ENCODE data around the gene MEAK7. TPM values are rescaled to one million over a fixed set of nuclear protein-coding genes. Genes with fewer than 3 reads are reported as not detected.
A peak's percentile ranks its signal among the peaks of the same experiment; 100 is the strongest.
"Not testable (repeated sequence)": the region's sequence is repeated elsewhere in the genome, so short reads cannot be mapped to it uniquely, and the experiment has no call there.

MEAK7 gene
- total RNA-seq, 2 donors from 2014 or later: 6.7 to 11.2 TPM

GRCh38 chr16:84521497-84521770, 17.0 kb upstream of the MEAK7 start:
- DNase-seq (no peak), ATAC-seq (no peak)
- TF ChIP-seq POLR2A (IDR thresholded peaks at IDR 0.05): no peak
- no peak for TF ChIP-seq CTCF (IDR thresholded peaks at IDR 0.05)
- Histone ChIP-seq H3K27me3 (no peaks in the 10 kb centered on the region), H3K9me3 (no peaks in the 10 kb centered on the region), H3K4me1 (no peaks in the 10 kb centered on the region), H3K27ac (no peak overlapping the region), H3K36me3 (replicated peaks in 1 of 2; ENCODE audit: insufficient read depth in 1 of 2, low read depth in 2 of 2) (no peaks in the 10 kb centered on the region), H3K4me3 (no peak overlapping the region)
- 38 to 72% methylated on average over 3 to 4 of the region's 4 CpGs for WGBS, 2 donors
- intact Hi-C loops (cut with DNase I): no loop called here

GRCh38 chr16:84520725-84521496, 16.5 kb upstream of the MEAK7 start:
- no peaks in the 10 kb centered on the region for H3K4me1 ChIP-seq
- intact Hi-C loops (cut with DNase I): no loop called here
- H3K36me3 ChIP-seq (replicated peaks in 1 of 2; ENCODE audit: insufficient read depth in 1 of 2, low read depth in 2 of 2): no peaks in the 10 kb centered on the region
- ATAC-seq (no peak), DNase-seq (no peak)
- 48 to 52% methylated on average over 13 to 17 of the region's 17 CpGs for WGBS, 2 donors
- H3K27me3 ChIP-seq: no peaks in the 10 kb centered on the region
- H3K4me3 ChIP-seq: no peak overlapping the region
- H3K27ac ChIP-seq: no peak overlapping the region
- TF ChIP-seq CTCF (IDR thresholded peaks at IDR 0.05): no peak
- no peak for TF ChIP-seq POLR2A (IDR thresholded peaks at IDR 0.05)
- no peaks in the 10 kb centered on the region for H3K9me3 ChIP-seq

GRCh38 chr16:84519855-84520254, 15.4 kb upstream of the MEAK7 start:
- Histone ChIP-seq H3K36me3 (replicated peaks in 1 of 2; ENCODE audit: insufficient read depth in 1 of 2, low read depth in 2 of 2) (no peaks in the 10 kb centered on the region), H3K9me3 (no peaks in the 10 kb centered on the region), H3K27me3 (no peaks in the 10 kb centered on the region), H3K27ac (no peak overlapping the region), H3K4me1 (no peaks in the 10 kb centered on the region), H3K4me3 (no peak overlapping the region)
- WGBS, 2 donors: 58% methylated on average over 7 to 11 of the region's 11 CpGs
- ATAC-seq (no peak), DNase-seq (no peak)
- TF ChIP-seq POLR2A (IDR thresholded peaks at IDR 0.05) (no peak), CTCF (IDR thresholded peaks at IDR 0.05) (no peak)
- intact Hi-C loops (cut with DNase I): loop anchor here (10.0 kb wide), 1 partner anchor 205 kb away; no protein-coding TSS in a partner anchor

GRCh38 chr16:84518804-84519341, 14.4 kb upstream of the MEAK7 start:
- no peaks in the 10 kb centered on the region for H3K27me3 ChIP-seq
- no peaks in the 10 kb centered on the region for H3K4me1 ChIP-seq
- no peaks in the 10 kb centered on the region for H3K36me3 ChIP-seq (replicated peaks in 1 of 2; ENCODE audit: insufficient read depth in 1 of 2, low read depth in 2 of 2)
- no peak overlapping the region for H3K4me3 ChIP-seq
- intact Hi-C loops (cut with DNase I): loop anchor here (10.0 kb wide), 1 partner anchor 206 kb away; no protein-coding TSS in a partner anchor
- peak in 1 of 4 donors; percentile 42 for DNase-seq
- H3K27ac ChIP-seq: no peak overlapping the region
- no peaks in the 10 kb centered on the region for H3K9me3 ChIP-seq
- WGBS, 2 donors: 61 to 67% methylated on average over 7 to 17 of the region's 17 CpGs
- TF ChIP-seq POLR2A (IDR thresholded peaks at IDR 0.05) (no peak), CTCF (IDR thresholded peaks at IDR 0.05) (no peak)
- ATAC-seq: peak; percentile 28

- 94% methylated on average over 3 of the region's 3 CpGs for WGBS, 2 donors
- H3K36me3 ChIP-seq (replicated peaks in 1 of 2; ENCODE audit: insufficient read depth in 1 of 2, low read depth in 2 of 2): not testable (repeated sequence)
Measured at GRCh38 chr16:84518220-84518619, 13.8 kb upstream of the MEAK7 start.

More at GRCh38 chr16:84518220-84518619, 13.8 kb upstream of the MEAK7 start:
- not testable (repeated sequence) for H3K4me1 ChIP-seq, H3K4me3 ChIP-seq, H3K9me3 ChIP-seq, H3K27me3 ChIP-seq, ATAC-seq, H3K27ac ChIP-seq, DNase-seq
- intact Hi-C loops (cut with DNase I): loop anchor here (10.0 kb wide), 1 partner anchor 207 kb away; no protein-coding TSS in a partner anchor

Data from body of pancreas (tissue), 4 donors.